H9 (cell line): ENCODE data around the gene ZNF451. TPM values are rescaled to one million over a fixed set of nuclear protein-coding genes. Genes with fewer than 3 reads are reported as not detected.

Experiments
- DNase-seq: peaks from one replicate; pipeline ENCODE4 v3.0.0-alpha.2; 2017
- H2AFZ ChIP-seq: one replicate; pipeline ENCODE4 v1.6.1; 2013; ENCODE audit warnings: mild to moderate bottlenecking, low read length, control low read depth, moderate library complexity
- H2AK5ac ChIP-seq: 2 replicates; pipeline ENCODE4 v1.6.1; 2013; ENCODE audit warnings: low read length, control low read depth, mixed read lengths; ENCODE audit not compliant: insufficient read length
- H2BK120ac ChIP-seq: one replicate; pipeline ENCODE4 v1.6.1; 2013; ENCODE audit warnings: low read depth, mild to moderate bottlenecking, low read length, control low read depth, inconsistent platforms; ENCODE audit not compliant: poor library complexity, severe bottlenecking
- H2BK12ac ChIP-seq: 2 replicates; pipeline ENCODE4 v1.6.1; 2013; ENCODE audit warnings: low read length, control low read depth, mixed read lengths, low read depth; ENCODE audit not compliant: insufficient read length
- H2BK15ac ChIP-seq: 2 replicates; pipeline ENCODE4 v1.6.1; 2013; ENCODE audit warnings: low read depth, low read length, control low read depth
- H2BK20ac ChIP-seq: one replicate; pipeline ENCODE4 v1.6.1; 2013; ENCODE audit warnings: low read depth, mild to moderate bottlenecking, low read length, control low read depth, inconsistent platforms; ENCODE audit not compliant: poor library complexity, severe bottlenecking
- H2BK5ac ChIP-seq: 2 replicates; pipeline ENCODE4 v1.6.1; 2013; ENCODE audit warnings: low read length, control low read depth, mixed read lengths; ENCODE audit not compliant: insufficient read length
- H3K14ac ChIP-seq: 2 replicates; pipeline ENCODE4 v1.6.1; 2013; ENCODE audit warnings: low read length, control low read depth; ENCODE audit not compliant: insufficient read depth
- H3K18ac ChIP-seq: 2 replicates; pipeline ENCODE4 v1.6.1; 2013; ENCODE audit warnings: low read depth, mild to moderate bottlenecking, mixed read lengths, low read length, control low read depth; ENCODE audit not compliant: insufficient read length
- H3K23ac ChIP-seq: 2 replicates; pipeline ENCODE4 v1.6.1; 2013; ENCODE audit warnings: low read length, control low read depth, mixed read lengths, low read depth; ENCODE audit not compliant: insufficient read length
- H3K23me2 ChIP-seq: 2 replicates; pipeline ENCODE4 v1.6.1; 2013; ENCODE audit warnings: low read depth, mild to moderate bottlenecking, mixed read lengths, low read length, control low read depth; ENCODE audit not compliant: insufficient read length, poor library complexity, severe bottlenecking
- H3K27ac ChIP-seq: 2 replicates; pipeline ENCODE4 v1.5.1; 2013; ENCODE audit warnings: low read length, control low read depth, mixed read lengths, low read depth; ENCODE audit not compliant: insufficient read length
- H3K27me3 ChIP-seq: 2 replicates; pipeline ENCODE4 v1.6.1; 2013; ENCODE audit warnings: low read length, control low read depth, inconsistent platforms; ENCODE audit not compliant: insufficient read depth
- H3K4ac ChIP-seq: 2 replicates; pipeline ENCODE4 v1.6.1; 2013; ENCODE audit warnings: low read depth, mild to moderate bottlenecking, control low read depth, inconsistent platforms, low read length, moderate library complexity
- H3K4me1 ChIP-seq: 2 replicates; pipeline ENCODE4 v1.6.1; 2013; ENCODE audit warnings: low read length, control low read depth, inconsistent platforms; ENCODE audit not compliant: insufficient read depth
- H3K4me2 ChIP-seq: 2 replicates; pipeline ENCODE4 v1.6.1; 2013; ENCODE audit warnings: low read length, control low read depth, mixed read lengths; ENCODE audit not compliant: insufficient read length, insufficient read depth
- H3K56ac ChIP-seq: 2 replicates; pipeline ENCODE4 v1.6.1; 2013; ENCODE audit warnings: low read depth, mild to moderate bottlenecking, mixed read lengths, low read length, control low read depth; ENCODE audit not compliant: insufficient read length
- H3K79me1 ChIP-seq: 2 replicates; pipeline ENCODE4 v1.6.1; 2013; ENCODE audit warnings: low read depth, mild to moderate bottlenecking, moderate library complexity, low read length, control low read depth, inconsistent platforms; ENCODE audit not compliant: insufficient read depth, poor library complexity, severe bottlenecking
- H3K79me2 ChIP-seq: 2 replicates; pipeline ENCODE4 v1.6.1; 2013; ENCODE audit warnings: low read length, control low read depth, inconsistent platforms; ENCODE audit not compliant: insufficient read depth
- H3K9ac ChIP-seq: 2 replicates; pipeline ENCODE4 v1.6.1; 2013; ENCODE audit warnings: low read length, control low read depth, mixed read lengths; ENCODE audit not compliant: insufficient read length; ENCODE audit errors: extremely low read depth
- H3K9me3 ChIP-seq: one replicate; pipeline ENCODE4 v1.6.1; 2013; ENCODE audit warnings: low read depth, low read length, inconsistent platforms; ENCODE audit not compliant: control insufficient read depth
- H3T11ph ChIP-seq: one replicate; pipeline ENCODE4 v1.6.1; 2013; ENCODE audit warnings: mild to moderate bottlenecking, low read length, control low read depth, inconsistent platforms
- H4K20me1 ChIP-seq: one replicate; pipeline ENCODE4 v1.6.1; 2013; ENCODE audit not compliant: control insufficient read depth, insufficient read length, insufficient read depth
- H4K5ac ChIP-seq: 2 replicates; pipeline ENCODE4 v1.6.1; 2013; ENCODE audit warnings: low read depth, mild to moderate bottlenecking, mixed read lengths, low read length, control low read depth; ENCODE audit not compliant: insufficient read length
- H4K8ac ChIP-seq: replicated peaks from 2 replicates; pipeline ENCODE4 v1.6.1; 2013; ENCODE audit warnings: low read length, control low read depth, mixed read lengths, low read depth; ENCODE audit not compliant: insufficient read length
- H4K91ac ChIP-seq: 2 replicates; pipeline ENCODE4 v1.6.1; 2013; ENCODE audit warnings: low read depth, mild to moderate bottlenecking, moderate library complexity, mixed read lengths, low read length, control low read depth; ENCODE audit not compliant: insufficient read length
- H3K27ac Mint-ChIP-seq, 3 experiments: 2 replicates in 2 of 3; 3 replicates in 1 of 3; pipeline ENCODE4 v1.8.0; 2020 to 2021; ENCODE audit warnings: mixed read lengths in 3 of 3, mild to moderate bottlenecking in 1 of 3, moderate library complexity in 1 of 3
- H3K27me3 Mint-ChIP-seq: 2 replicates; pipeline ENCODE4 v1.8.0; 2021; ENCODE audit warnings: low read depth, mild to moderate bottlenecking, moderate library complexity, mixed read lengths
- H3K36me3 Mint-ChIP-seq, 3 experiments: 2 replicates in 2 of 3; 3 replicates in 1 of 3; pipeline ENCODE4 v1.8.0; 2020 to 2021; ENCODE audit warnings: low read depth in 3 of 3, mixed read lengths in 3 of 3; ENCODE audit not compliant: insufficient read depth in 1 of 3
- H3K4me1 Mint-ChIP-seq, 2 experiments: 2 replicates each; pipeline ENCODE4 v1.8.0; 2020; ENCODE audit warnings: mixed read lengths in 2 of 2
- H3K4me3 Mint-ChIP-seq, 2 experiments: 2 replicates in 1 of 2; 3 replicates in 1 of 2; pipeline ENCODE4 v1.8.0; 2020 to 2021; ENCODE audit warnings: mild to moderate bottlenecking in 2 of 2, mixed read lengths in 2 of 2, moderate library complexity in 1 of 2
- H3K9me3 Mint-ChIP-seq, 2 experiments: 2 replicates in 1 of 2; 3 replicates in 1 of 2; pipeline ENCODE4 v1.8.0; 2020; ENCODE audit warnings: mild to moderate bottlenecking in 2 of 2, mixed read lengths in 2 of 2, moderate library complexity in 1 of 2
- WGBS: extraction: QIAGEN DNeasy Blood & Tissue Kit; methylation state at CpG from one replicate; pipeline ENCODE4 v1.1.7; 2013; ENCODE audit warnings: missing lambda C conversion rate, low lambda C conversion rate, mixed read lengths; ENCODE audit not compliant: insufficient read length; ENCODE audit errors: extremely low coverage; 5-methylcytosine and 5-hydroxymethylcytosine counted together
- total RNA-seq: library from RNA; stranded (reverse); gene quantifications from 2 replicates; pipeline ENCODE4 v1.2.1, GENCODE V29; 2021
- TF ChIP-seq, protein P1 (sequence below): fragments of 200-600 bp; sonication (generic); conservative IDR thresholded peaks from 3 replicates; pipeline ENCODE4 v1.8.0; 2021; ENCODE audit warnings: antibody characterized with exemption, mild to moderate bottlenecking

ZNF451 gene
- total RNA-seq, 1 experiment from 2014 or later, result 71.2 TPM

DNA sequence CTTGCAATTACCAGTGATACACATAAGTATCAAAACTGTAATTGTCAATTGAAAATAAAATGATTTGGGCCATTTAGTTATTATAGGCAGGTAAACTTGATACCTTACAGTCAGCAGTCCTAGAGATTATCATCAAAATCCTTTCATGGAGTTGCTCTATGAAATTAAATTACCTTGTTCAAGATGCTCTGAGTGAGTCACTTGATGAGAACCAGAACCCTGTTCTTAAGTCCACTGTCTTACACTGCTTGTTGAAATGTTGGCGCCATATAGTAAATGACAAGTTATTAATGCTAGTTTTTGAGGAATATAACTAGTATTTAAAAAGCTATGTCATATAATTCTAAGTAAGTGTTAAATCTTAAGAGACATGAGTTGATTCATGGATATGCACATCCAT lies 45.0 kb downstream of the ZNF451 start:
- H3K4me2 ChIP-seq, result no peak overlapping the region
- no peaks in the 10 kb centered on the region for H3K79me1 ChIP-seq
- no peak overlapping the region for H3K18ac ChIP-seq
- H3K56ac ChIP-seq, result no peak overlapping the region
- no peak overlapping the region for H3K9ac ChIP-seq
- H2AK5ac ChIP-seq, result no peak overlapping the region
- no peaks in the 10 kb centered on the region for H3K4me1 Mint-ChIP-seq
- no peaks in the 10 kb centered on the region for H3K9me3 ChIP-seq
- H3K4me3 Mint-ChIP-seq, result no peak overlapping the region
- H2BK120ac ChIP-seq, result no peak overlapping the region
- no peaks in the 10 kb centered on the region for H4K20me1 ChIP-seq
- TF ChIP-seq, protein P1, sequence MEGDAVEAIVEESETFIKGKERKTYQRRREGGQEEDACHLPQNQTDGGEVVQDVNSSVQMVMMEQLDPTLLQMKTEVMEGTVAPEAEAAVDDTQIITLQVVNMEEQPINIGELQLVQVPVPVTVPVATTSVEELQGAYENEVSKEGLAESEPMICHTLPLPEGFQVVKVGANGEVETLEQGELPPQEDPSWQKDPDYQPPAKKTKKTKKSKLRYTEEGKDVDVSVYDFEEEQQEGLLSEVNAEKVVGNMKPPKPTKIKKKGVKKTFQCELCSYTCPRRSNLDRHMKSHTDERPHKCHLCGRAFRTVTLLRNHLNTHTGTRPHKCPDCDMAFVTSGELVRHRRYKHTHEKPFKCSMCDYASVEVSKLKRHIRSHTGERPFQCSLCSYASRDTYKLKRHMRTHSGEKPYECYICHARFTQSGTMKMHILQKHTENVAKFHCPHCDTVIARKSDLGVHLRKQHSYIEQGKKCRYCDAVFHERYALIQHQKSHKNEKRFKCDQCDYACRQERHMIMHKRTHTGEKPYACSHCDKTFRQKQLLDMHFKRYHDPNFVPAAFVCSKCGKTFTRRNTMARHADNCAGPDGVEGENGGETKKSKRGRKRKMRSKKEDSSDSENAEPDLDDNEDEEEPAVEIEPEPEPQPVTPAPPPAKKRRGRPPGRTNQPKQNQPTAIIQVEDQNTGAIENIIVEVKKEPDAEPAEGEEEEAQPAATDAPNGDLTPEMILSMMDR, result no peak
- no peaks in the 10 kb centered on the region for H3K27me3 ChIP-seq
- H4K8ac ChIP-seq, result no peak overlapping the region
- no peak overlapping the region for H3K23ac ChIP-seq
- WGBS, result no CpG with 5 or more reads among the region's 1 CpG
- no peaks in the 10 kb centered on the region for H3K9me3 Mint-ChIP-seq
- no peak overlapping the region for H3K14ac ChIP-seq
- H3K36me3 Mint-ChIP-seq, result peaks cover 0 to 25% (median 19%) of the 10 kb centered on the region in 3 experiments; a peak in 4 of 7 replicates
- H2BK15ac ChIP-seq, result no peak overlapping the region
- no peak overlapping the region for H3K4ac ChIP-seq
- no peak overlapping the region for H2BK5ac ChIP-seq
- no peak overlapping the region for H2BK12ac ChIP-seq
- H3K27me3 Mint-ChIP-seq, result no peaks in the 10 kb centered on the region
- H4K91ac ChIP-seq, result no peak overlapping the region
- no peaks in the 10 kb centered on the region for H3K23me2 ChIP-seq
- H2AFZ ChIP-seq, result no peak overlapping the region
- no peak overlapping the region for H3K27ac ChIP-seq
- no peaks in the 10 kb centered on the region for H3K4me1 ChIP-seq
- DNase-seq, result no peak
- H2BK20ac ChIP-seq, result no peak overlapping the region
- H3T11ph ChIP-seq, result no peak overlapping the region
- no peaks in the 10 kb centered on the region; the same call in 1 of the 2 replicates for H3K79me2 ChIP-seq
- H3K27ac Mint-ChIP-seq, result no peak overlapping the region
- no peak overlapping the region for H4K5ac ChIP-seq
